ENCODE results near the gene TBC1D22A.

GRCh38 chr22:46929710-46930204 lies 167.3 kb downstream of the TBC1D22A start:
- TF ChIP-seq CTCF (IDR thresholded peaks at IDR 0.05) = no peak
- TF ChIP-seq POLR2A (IDR thresholded peaks at IDR 0.05) = no peak
